Right renal pelvis (tissue), 4 donors: Measurements from ENCODE around the gene TOM1L2. TPM values are rescaled to one million over a fixed set of nuclear protein-coding genes. Genes with fewer than 3 reads are reported as not detected.
"Not testable (repeated sequence)": the region's sequence is repeated elsewhere in the genome, so short reads cannot be mapped to it uniquely, and the experiment has no call there.

ENCODE experiments used
- DNase-seq, 4 donors: peaks; one replicate each; pipeline ENCODE4 v3.0.0-alpha.2; 2013; ENCODE audit warnings: low read depth in 4 of 4, low spot score in 3 of 4, missing footprints in 1 of 4
- polyA plus RNA-seq, 4 donors: library from polyadenylated mRNA; unstranded; fragments of 120-200 nt; gene quantifications; one replicate each; pipeline ENCODE4 v1.2.1, GENCODE V29; 2013; ENCODE audit not compliant: insufficient read length in 4 of 4

Gene TOM1L2
- polyA plus RNA-seq, 4 donors: 35.4 to 40.2 (median 37.6) TPM

DNA sequence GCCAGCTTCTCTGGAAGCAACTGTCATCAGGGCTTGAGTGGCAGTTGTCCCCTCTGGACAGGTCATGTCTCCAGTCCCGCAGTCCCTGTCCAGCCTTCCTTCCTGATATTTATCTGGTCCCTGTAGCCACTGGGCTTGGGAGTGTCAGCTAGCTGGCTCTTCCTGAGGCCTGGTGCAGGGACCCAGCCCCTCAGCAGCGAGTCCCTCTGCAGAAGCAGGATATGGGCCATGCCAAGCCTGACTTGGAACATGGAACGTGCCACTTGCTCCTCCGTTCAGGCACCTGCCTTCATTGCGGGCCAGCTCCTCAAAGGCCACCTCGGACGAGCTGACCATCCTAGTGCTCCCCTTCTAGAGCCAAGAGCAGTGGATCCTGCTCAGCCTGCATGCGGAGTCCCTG is 26.7 kb upstream of the TOM1L2 start:
- no peak for DNase-seq

GRCh38 chr17:17995887-17996286 is 23.7 kb upstream of the TOM1L2 start:
- not testable (repeated sequence) for DNase-seq

DNA sequence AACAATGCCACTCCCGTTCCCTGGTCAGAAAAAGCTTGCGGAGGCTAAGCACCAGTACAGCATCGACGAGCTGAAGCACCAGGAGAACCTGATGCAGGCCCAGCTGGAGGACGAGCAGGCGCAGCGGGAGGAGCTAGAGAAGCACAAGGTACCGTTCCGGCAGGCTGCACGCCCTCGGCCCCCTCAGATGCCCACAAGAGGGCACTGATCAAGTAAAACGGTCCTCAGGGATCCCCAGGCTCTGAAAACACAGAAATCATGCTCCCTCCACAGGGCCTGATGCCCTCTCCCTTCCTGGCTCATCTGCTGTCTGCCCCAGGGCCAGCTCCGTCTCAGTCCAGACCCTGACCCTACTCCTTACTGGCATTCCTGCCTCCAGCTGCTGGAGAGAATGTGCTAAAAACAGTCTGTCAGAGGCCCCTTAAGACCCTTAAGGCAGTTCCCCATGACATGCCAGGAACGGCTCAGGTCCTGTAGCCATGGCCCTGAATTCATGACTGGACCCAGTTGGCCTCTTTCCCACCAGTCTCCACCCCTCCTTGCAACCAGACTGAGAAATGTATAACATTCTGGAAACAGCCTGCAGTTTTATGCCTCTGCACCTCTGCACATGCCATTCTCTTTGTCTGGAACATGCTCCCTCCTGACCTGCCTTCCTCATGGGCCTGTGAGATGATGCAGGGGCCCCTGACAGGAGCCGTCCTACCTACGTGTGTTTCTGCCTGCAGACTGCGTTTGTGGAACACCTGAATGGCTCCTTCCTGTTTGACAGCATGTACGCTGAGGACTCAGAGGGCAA is 22.3 kb upstream of the TOM1L2 start:
- DNase-seq: no peak

GRCh38 chr17:17993852-17994251 is 21.7 kb upstream of the TOM1L2 start:
- no peak for DNase-seq

- DNase-seq: no peak
Observed at GRCh38 chr17:17993366-17993765, 21.2 kb upstream of the TOM1L2 start.

DNA sequence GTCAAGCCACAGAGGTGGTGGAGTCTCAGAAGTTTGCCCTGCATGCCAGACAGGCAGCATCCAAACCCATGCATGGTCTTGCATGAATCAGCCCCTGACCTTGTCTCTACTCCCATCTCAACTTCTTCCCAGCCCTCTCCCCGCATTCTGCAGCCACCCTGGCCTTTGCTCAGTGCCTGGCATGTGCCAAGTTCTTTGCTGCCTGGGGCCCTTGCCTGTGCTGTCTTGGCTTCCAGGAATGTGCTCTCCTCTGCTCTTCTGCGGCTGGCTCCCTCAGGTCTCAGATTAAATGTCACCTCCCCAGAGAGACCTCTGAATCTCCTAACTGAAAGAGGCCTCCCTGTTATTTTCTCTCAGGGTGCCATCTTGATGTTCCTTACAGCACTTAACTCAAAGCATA is 18.1 kb upstream of the TOM1L2 start:
- no peak for DNase-seq

GRCh38 chr17:17989618-17990017 is 17.4 kb upstream of the TOM1L2 start:
- no peak for DNase-seq

DNA sequence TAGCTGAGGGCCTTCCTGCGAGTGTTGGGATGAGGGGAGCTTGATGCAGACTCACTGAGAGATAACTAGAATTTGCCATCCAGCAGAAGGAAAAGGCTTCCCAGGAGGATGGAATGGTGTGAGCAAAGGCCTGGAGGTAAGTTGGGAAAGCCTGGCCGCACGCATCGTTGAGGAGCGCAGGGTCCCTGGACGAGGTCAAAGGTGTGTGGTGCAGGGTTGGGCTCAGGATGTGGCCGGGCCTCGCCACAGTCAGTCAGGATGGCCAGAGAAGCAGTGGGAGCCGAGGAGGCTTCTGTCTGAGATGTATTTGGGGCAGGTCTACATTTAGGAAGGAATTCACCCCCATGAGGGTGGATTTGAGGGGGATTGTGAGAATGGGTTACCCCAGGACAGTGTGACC is 16.9 kb upstream of the TOM1L2 start:
- no peak for DNase-seq

DNA sequence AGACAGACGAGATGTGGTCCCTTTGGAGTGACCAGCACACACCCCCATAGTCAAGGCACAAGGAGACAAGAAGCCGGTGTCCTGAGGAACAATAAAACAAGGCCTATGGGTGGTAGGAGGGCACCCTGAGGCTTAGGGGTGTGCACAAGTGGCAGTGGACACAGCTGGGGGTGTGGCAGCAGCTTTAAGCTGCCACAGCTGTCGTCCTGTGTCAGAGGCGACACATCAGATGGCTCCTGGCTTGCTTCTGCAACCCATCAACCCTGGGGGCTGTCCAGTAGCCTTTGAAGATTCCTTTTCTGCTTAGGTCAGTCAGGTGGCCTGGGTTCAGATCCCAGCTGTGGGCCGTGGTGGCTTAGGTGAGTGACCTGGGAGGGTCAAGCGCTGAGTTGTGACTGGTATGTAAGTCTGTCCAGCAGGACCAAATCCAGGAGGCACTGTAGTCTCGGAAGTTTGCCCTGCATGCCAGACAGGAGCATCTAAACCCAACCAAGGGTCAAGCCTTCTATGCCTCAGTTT is 16.3 kb upstream of the TOM1L2 start:
- no peak for DNase-seq

DNA sequence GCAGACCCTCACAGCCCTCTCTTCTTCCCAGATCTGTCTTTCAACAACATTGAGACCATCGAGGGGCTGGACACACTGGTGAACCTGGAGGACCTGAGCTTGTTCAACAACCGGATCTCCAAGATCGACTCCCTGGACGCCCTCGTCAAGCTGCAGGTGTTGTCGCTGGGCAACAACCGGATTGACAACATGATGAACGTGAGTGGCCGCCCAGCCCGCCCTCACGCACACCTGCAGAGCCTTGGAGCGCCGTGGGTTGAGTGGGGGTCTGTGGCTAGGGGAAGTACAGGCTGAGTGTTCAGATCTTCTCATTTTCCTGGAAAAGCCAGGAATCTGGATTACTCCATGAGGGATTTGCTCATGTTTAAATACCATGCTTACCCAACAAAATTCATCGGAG is 15.7 kb upstream of the TOM1L2 start:
- DNase-seq: no peak

DNA sequence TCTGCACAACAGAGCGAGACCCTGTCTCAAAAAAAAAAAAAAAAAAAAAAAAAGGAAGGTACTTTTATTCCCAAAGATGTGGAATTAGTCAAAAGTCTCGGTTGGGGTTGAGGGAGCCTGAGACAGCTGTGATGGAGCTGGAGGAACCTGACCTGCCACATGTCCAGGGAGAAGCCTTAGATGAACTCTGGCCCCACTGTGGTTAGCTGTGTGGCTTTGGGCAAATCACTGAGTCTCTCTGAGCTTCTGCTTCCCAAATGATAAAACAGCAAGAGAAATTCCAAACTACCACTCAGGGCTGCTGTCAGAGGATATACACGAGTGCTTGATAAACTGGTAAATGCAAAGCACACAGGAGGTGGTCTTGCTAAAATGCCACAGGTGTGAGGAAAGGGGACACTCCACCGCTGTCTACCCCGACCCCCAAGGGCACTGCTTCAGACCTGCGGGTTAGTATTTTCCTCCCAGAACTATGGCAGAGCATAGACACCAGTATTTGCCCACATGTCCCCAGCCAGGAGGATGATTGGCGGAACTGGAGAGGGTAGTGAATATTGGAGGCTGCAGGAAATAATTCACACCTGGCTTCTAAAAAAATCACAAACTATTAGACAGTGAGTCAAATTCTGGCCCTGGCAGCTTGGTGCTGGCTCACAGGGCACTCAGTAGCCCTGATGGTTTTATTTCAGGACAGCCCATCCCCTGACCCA is 15.1 kb upstream of the TOM1L2 start:
- no peak for DNase-seq

GRCh38 chr17:17985555-17985954 is 13.4 kb upstream of the TOM1L2 start:
- no peak for DNase-seq

GRCh38 chr17:17985153-17985552 is 13.0 kb upstream of the TOM1L2 start:
- no peak for DNase-seq

GRCh38 chr17:17983776-17984175 is 11.6 kb upstream of the TOM1L2 start:
- DNase-seq: no peak

- DNase-seq: no peak
Observed at GRCh38 chr17:17983376-17983775, 11.2 kb upstream of the TOM1L2 start.

- no peak for DNase-seq
Observed at GRCh38 chr17:17982801-17983200, 10.6 kb upstream of the TOM1L2 start.

GRCh38 chr17:17981330-17981729 is 9.1 kb upstream of the TOM1L2 start:
- DNase-seq: no peak

GRCh38 chr17:17979778-17980177 is 7.6 kb upstream of the TOM1L2 start:
- no peak for DNase-seq

DNA sequence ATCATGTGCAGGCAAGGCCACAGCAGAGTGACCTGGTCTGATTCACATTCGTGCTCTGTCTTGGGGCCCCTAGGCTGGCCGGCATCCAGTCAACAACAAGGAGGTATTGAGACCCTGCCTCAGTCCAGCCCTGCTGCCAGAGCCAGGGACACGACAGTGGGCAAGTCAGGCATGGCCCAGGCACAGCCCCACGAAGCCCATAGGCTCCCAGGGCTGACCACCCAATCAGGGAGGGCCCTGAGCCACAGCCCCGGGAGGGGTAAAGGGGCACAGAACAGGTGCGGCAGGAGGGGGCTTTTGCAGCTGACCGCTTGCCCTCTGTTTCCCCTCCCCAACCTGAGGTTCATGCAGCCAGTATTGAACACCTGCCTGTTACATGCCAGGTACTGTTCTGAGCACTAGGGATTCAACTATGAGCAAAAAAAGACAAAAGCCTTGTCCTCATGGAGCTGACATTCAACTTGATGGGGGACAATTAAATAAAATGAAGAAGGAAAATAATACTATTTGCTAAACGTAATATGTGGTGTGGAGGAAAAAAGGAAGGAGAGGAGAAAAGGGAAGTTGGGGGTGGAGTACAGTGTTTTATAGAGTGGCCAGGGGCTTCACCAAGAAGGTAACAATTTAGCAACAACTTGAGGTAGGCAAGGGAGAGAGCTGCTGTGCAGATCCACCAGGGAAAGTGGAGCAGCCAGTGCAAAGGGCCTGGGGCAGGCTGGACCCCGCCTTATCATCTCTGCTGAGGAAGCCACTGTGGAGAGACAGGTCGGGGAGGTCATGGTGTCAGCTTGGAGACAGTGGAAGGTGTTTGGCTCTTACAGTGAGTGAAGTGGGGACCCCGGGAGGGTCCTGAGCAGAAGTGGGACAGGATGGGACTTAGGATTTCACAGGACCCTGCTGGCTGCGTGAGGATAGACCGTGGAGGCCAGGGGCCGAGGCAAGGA is 6.6 kb upstream of the TOM1L2 start:
- DNase-seq: no peak

DNA sequence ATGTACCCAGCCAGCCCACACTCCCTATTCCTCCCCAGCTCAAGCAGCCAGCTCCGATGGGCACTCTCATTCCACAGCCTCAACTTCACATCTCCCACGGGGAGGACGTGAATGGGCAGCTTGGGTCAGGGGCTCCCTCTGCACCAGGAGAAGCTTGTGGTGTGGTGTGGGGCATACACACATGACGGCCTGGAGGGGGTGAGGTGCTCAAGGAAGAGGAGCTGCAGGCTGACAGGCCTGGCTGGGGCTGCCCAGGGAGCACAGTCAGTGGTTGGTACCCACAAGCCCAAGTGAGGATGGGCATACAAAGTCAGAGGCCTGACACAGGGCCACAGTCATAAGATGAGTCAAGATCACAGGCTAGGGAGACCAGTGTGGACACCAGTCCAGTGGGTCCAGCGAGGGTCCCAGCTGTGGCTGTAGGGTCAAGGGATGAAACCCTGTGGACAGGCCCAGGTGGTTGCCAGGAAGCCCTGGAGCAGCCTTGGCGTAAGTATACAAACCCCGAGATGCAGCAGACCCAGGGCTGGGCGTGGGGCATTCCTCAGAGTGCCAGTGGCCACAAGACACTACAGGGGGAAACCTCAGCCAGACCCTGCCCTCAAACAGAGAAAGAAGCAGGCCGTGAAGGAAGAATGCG is 4.9 kb upstream of the TOM1L2 start:
- DNase-seq: no peak
